ENCODE measurements around the gene MATN1.

The MATN1 gene

DNA sequence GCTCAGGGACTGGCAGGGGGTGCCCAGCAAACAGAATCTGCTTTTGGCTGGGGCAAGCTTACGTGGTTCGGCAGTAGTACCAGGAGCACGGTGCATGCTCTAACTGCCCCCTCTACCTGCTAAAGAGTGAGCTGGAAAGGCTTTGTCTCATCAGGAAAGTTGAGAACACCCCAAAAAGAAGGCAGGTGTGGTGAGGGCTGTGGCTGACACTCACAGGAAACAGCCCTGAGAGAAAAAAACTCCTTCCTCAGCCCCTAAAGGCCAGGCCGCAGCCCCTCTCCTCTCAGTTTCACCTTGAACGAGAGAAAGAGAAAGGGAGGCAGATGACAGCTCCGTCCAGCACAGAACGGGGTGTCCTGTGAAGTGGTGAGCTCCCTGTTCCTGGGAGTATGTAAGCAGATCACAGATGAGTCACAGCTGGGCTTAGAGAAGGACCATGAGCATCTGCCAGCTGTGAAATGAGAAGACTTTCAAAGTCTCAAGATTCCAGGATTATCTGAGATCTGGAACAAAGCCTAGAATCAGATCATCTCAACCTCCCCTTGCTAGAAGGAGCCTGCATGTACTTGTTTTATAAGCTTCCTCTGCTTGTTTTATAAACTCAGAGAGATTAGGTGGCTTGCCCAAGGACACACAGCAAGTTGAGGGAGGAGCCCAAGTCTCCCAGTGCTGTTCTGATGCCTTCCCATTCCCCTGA lies 20.8 kb upstream of the MATN1 start:
- DNase-seq = no peak

DNA sequence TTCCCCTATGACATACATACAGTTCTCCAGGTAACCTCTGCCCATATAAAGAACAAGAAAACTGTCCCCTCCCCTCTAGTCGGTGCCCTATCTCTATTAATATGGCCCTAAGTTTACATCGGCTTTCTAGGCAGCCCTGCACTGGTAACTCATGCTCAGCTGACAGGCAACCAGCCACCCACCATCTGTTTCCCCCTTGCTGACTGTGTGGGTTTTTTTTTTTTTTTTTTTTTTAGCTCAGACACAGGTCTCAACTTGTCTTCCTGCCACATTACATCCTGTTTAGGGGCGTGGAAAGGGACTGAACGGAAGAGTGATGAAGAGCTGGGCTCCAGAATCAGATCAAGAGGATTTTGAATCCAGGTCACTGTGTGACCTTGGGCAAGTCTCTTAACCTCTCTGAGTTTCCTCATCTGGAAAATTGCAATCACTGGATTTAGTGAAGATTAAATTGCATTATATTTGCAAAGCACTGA lies 20.2 kb upstream of the MATN1 start:
- no peak for DNase-seq

DNA sequence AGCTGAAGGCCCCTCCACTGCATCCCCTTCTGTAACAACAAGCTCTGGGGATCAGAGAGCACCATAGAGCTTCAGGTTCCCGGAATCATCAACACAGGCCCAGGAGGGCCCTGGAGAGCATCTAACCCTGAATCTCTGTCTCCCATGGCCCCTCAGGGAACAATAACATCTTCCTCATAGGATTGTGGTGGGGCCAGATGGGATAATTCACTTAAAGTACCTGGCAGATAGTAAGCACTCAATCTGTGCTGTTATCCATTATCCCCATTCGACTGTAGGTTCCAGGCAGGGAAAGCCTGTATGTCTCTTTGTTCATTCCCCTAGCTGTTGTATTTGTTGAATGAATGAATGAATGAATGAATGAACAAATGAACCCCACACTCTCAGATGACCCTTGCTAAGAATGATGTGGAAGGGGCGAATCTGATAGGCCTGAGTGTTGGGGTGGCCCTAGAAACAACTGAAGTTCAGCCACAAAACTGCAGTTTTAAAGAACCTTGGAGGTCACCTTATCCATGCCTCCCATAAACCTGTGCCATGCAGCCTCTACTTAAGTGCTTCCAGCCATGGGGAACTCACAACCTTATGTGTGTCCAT lies 19.7 kb upstream of the MATN1 start:
- DNase-seq = no peak

DNA sequence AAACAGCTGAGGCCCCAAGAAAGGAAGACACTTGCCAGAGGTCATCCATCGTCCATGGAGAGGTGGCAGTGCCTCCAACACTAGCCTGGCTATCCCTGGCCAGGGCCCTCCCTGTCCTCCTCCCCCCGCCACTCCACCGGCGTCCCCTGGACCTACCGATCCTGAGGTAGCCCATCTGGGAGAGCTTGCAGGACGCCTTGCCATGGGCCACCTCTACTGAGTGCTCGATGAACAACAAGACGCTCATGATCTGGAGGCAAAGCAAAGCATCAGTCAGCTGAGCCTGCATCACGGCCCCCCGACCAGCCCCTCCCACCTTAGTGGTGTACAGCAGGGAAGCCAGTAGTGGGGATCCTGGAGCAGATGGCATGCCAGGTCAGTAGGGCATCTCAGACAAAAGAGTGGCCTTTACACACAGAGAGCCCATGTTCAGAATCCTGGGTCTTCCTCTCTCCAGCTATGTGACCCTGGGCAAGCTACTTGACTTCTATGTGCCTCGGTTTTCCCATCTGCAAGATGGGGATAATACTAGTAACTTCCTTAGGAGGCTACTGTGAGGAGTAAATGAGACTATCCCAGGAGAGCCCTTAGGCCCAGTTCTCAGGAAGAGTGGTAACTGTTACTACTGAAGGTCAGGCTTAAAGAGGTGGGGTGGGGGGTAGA lies 19.0 kb upstream of the MATN1 start:
- no peak for DNase-seq

DNA sequence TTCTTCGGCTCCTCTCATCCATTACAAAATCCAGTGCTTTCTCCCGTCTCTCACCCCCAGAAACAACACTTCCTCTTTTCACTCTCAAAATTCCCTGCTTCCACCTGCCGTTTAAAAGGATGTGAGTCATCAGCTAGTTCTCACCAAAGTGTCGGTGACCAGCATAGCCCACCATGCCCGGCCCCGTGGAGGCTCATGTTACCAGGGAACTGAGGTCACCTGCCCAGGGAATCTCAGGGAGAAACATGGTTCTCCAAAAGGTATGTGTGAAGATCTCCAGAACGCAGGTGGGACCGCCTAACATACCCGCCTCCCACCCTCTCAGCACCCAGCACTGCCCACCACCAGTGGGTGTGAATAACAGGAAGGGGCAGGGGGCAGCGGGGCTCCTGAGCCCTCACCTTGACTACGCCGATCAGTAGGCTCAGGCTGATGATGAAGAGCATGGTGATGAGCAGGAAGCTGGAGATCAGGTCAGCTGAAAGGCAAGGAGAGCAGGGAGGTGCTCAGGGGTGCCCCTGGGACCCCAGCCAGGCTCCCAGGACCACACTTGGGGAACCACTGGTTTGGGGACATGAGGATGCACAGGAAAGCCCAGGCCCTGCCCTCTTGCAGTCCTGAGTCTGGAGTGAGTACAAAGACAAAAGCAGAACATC lies 18.0 kb upstream of the MATN1 start:
- no peak for DNase-seq

DNA sequence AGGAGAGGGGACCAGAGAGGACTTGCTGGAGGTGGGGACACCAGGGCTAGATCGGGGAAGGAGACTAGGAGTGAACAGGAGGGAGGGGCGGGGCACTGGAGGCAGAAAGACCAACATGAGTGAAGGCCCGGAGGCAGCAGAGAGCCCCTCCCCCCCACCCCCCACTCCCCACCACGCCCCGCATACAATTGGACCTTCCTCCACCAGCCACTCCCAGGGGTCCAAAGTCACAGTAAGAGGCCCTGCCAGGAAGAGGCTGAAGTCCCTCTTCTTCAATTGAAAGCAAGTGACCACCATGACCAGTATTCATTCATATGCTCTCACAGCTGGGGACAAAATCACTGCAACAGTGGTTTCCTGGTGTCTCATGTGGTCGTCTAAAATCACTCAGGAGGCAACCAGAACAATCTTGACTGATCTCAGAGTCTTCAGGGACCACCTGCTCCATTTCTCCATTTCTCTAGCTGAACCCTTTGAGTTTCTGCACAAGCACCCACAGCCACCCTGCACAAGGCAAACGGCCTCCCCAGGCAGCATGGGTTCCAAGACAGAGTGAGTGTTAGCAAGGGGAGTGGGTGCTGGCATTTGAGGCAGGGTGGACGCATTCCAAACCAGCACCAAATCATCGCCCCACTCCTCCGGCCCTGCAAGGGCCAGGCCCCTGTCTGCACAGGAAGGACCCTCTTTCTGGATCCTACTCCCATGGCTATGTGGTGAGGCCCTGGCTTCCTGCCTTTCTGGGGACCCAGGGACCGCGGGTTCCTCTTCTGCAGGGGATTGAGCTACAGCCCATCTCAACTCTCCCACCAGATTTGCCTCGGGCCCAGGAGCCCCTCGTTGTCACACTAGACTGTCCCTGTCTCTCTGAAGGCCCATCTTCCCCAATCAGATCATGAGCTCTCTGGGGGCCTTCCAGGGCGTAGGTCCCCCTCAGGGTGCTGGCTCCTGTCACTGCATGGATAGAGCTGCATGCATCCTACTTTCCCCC lies 17.2 kb upstream of the MATN1 start:
- DNase-seq = no peak

DNA sequence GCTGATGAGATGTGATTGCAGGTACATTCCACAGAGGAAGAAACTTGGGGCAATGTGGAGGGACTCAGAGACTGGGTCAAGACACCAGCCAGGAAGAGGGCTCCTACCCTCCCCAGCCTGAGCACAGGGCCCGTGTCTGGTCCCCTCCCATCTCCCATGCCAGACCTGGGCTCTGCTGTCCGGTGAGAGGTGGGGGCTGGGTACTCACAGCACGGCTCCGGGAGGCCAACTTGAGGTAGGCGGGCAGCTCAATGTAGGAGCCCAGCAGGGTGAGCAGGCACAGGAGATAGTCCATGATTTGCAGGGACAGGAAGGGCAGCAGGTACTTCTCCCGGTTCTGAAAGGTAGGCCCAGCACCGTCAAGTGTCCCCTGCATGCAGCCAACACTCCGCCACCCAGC lies 16.2 kb upstream of the MATN1 start:
- no peak for DNase-seq

DNA sequence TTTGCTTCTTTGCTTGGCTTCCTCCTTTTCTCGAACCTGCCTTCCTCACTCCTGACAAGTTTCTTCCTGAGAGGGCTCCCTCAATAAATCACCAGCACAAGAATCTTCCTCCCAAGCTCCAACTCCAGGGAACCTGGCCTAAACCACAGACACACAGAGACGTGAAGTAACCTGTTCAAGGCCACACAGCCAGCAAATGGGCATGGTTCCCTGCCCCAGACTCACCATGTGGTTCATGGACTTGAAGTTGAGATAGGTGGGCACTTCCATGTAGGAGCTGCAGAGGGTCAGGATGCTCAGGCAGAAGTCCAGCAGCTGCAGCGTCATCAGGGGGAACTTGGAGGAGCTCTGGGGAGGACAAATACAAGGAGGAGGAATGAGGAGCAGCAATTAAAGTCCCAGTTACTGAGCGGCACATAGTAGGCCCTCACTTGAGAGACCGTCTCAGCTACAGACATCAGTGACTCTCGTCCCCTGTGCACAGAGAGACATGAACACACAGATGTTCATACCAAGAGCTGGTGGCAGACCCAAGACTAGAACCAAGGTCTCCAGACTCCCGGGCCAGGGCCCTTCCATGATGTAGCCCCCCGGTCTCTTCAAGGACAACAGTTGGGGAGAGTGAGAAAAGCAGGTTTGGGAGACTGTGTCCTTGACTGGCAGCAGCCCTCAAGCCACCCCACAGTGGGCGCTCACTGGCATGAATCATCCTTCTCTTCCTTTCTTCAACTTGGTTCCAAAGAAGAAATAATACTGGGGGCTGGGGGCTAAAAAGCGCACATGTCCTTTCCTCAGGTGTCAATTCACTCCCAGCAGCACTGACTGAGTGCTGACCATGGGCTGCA lies 15.6 kb upstream of the MATN1 start:
- DNase-seq = no peak

DNA sequence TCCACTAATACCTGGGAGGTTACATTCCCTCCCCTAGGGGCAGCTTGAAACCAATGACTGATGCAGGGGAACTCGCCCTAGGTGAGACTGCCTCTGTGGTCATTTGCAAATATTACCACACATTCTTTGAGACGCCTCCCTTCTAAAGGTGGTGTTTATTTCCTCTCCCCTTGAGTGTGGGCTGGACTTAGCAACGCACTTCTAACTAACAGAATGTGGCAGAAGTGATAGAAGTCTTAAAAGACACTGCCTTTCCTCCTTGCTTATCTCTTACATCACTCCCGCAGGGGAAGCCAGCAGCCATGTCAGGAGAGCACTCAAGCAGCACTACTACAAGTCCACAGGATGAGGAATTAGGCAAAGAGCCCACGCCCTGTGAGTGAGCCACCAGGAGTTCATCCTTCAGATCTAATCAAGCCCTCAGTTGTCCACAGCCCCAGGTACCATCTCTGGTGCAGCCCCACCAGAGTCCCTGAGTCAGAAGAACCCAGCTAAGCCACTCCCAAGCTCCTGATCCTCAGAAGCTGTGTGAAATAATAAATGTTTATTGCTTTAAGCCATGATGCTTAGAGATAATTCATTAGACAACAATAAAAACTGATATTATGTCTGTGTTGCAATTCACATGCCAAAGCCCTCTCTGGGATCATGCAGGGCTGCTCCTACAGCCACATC lies 14.8 kb upstream of the MATN1 start:
- no peak for DNase-seq

DNA sequence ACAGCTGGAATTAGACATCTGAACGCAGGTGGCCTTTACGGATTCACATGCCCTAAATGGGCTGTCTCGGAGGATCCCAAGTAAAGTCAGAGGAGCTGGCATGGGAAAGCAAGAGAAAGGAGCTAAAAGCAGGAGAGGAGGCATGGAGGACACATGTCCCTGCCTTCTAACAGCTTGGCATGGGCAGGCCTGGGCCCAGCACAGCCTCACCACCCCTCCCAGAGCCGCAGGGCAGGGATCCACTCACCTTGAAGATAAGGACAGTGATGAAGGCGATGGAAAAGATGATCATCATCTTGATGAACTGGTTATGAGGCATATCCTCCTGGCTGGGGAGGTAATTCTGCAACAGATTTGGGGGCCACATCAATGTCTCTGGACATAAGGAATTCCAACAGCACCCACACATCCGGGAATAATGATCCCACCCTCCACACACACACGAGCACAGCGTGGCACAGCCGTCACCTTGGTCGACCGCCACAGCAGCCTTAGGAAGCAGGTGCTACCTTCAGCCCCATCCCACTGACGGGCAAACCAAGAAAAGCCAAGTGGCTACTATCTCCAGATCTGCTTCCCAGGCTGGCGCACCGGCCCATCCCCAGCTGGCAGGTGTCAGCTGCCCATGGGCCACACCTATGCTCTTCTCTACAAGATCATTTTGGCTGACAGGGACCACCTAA lies 14.1 kb upstream of the MATN1 start:
- DNase-seq = no peak

DNA sequence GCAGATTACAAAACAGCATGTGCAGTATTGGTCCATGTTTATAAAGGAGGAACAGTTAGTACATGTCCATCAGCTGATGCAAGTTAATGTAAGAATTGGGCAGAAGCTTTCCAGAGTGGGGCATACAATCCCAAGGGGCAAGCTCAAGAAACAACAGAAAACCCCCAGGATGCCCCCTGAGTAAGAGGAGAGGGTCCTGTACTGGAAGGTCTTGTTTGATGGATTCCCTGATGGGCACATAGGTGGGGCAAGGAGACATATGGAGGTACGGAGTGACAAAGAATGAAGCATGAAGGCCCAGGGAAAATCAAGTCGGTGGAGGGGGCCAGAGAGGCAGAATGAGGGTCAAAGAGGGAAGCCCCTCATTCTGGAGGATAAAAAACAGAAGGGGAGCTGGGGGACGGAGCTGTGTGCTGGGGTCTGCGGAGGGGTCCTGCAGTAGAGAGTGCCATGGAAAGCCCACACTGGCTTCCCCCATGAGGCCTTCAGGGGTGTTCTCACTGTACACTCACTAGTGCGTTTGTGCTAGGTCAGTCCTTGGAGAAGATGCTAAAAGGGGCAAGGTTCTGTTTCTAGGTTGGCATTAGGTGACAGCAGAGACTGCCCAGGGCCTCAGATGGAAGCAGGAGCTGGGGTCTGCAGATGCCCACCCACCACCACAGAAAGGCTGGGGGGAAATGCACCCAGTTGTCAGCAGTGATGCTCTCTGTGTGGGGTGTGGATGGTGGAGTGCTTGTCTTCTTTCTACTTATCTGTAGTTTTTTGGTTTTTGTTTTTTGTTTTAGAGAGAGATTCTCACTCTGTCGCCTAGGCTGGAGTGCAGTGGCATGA lies 12.5 kb upstream of the MATN1 start:
- DNase-seq = no peak

DNA sequence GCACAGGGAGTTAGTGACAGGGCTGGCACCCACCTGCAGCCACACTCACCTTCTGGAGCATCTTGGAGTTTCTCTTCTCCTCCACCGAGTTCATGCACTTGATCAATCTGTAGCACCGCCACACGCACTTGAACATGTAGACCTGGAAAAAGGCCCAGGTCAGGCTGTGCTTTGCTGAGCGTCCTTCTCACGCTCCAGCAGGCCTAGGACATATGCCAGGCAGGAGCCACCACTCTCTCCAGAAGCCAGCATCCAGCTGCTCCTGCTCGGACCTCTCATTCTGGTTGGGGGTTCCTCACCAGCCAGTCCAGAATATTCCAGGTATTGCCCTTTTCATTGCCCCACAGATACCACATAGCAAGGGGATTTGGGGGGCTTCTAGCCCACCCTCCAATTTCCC lies 11.7 kb upstream of the MATN1 start:
- DNase-seq = no peak

DNA sequence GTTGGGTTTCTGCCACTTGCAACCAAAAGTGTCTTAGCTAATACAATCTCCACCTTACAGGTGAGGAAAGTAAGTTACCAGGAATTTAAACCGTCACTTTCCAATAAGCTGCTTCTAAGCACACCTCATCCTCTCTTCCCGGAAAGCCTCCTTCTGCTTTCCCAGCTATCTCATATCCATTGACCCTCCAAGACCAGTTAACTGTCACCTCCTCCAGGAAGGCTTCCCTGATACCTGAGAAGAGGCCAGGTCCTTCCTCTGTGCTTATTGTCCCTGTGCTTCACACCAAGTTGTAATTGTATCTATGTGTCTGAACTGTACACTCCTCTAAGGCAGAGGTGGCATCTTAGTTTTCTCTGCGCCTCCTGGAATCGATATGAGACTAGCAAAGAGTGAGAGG lies 11.2 kb upstream of the MATN1 start:
- no peak for DNase-seq

DNA sequence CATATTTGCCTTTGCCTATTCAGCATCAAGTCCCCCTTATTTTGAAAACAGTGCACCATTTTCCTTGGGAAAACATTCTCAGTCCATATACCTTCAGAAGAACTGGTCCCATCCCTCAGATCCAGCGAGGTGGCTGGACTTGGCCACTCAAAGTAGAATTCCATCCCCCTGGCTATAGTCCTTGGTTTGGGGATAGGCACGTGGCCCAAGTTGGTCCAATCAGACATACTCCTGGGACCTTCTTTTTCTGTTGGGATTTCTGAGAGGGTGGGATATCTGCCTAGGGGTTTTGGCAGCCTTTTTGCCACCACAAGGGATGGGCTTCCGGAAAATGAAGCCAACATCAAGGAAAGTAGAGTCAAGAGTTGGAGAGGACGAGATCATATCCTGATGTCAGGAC lies 10.7 kb upstream of the MATN1 start:
- no peak for DNase-seq

DNA sequence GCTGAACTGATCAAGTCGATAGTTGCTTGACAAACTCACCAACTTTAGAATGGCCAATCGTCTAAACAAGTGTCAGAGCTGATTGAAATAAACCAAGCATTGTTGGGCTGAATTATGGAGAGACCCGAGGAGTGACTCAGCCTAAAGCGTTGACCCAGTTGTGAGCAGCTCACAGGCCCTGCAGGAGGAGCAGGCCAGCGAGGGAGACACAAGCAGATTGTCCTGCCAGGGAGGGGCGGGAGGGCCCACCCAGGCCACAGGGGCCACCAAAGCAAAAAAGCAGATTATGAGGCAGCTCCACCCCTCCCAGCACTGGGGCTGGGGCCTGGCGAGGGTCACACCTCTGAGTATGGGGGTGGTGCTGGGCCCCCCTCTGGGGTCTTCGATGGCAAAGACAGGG lies 10.1 kb upstream of the MATN1 start:
- no peak for DNase-seq

DNA sequence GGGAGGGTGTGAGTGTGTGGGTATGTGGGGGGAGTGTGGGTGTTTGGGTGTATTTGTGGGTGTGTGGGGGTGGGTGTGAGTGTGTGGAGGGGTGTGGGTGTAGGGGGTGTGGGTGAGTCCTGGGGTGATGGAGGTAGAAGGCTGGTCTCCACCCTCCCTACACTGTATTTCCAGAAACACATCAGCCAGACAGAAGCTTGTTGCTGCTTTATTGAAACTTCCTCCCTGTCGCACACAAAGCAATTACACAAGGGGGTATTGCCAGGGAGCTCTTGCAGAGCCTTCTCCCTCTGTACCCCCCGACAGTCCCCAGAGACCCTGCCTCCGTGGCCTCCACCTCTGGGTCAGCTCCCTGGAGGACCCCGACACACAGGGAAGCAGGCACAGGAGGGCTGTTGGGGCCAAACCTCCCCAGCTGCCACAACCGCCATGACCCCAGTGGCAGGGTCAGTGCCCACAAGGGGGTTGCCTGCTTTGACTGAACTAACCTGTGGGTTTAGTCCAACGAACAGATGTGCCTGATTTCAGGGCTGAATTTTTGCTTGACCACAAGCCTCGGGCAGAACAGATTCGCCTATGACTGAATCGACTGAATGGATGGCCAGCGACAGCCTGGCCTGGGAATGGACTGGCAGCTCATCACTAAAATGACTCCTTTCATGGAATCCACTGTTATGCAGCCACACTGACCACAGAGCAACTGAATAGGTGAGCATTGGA lies 9.1 kb upstream of the MATN1 start:
- DNase-seq = no peak

DNA sequence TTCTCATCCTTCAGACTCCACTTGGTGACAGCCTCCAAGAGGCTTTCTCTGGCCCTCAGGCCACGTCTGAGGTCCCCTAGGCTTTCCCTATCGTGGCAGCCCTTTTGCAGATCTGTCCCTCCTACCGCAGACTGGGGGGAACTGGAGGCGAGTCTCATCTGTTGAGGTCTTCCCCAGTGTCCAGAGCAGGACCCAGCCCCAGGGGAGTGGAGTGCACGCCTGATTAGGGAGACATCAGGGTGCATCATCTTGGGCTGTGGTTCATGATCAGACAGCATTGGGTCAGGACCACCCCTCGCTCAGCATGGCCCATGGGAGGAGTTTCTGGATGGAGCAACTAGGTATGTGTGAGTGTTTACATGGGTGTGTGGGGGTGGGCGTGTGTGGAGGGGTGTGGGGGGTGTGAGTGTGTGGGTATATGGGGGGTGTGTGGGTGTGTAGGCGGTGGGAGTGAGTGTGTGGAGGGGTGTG lies 8.5 kb upstream of the MATN1 start:
- no peak for DNase-seq

DNA sequence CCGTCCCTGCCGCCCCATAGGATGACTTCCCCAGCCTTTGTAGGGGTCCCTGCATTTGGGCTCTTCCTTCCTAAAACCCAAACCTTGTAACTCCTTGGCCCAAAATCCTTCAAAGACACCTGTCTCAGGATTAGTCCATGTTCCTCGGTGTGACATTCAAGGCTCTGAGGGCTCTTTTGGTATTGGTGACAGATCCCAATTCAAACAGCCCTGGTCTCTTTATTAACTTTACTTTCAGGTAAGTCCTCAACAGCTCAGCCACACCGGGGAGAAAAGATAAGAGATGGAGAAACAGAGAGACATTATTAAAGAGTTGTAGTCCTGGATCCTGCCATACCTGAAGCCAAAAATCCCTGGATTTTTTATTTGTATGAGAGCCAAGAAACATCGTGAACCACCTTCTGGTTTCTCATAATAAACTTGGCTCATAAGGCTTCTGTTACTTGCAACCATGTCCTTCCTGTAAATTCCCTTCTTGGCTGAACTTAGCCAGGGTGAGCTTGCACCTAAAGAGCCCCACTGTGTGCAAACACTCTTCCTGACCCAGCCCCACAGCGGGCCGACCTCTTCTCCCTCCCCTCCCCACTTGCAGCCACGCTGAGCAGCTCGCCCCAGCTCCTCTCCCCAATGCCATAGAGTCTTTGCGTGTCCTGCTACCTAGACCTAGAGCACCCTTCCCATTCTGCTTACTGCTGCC lies 7.9 kb upstream of the MATN1 start:
- no peak for DNase-seq
